Stimulated activated CD4-positive, alpha-beta T cell treated with anti-CD3 and anti-CD28 coated beads, Interleukin-1b, Interleukin-23, amount 100 ng/mL, for 1 hour (primary cell): ENCODE data around the gene SIGLEC1.

Experiments used
- DNase-seq, 2 donors: peaks; one replicate each; pipeline ENCODE4 v3.0.0-alpha.2; 2020; ENCODE audit warnings: low read depth in 2 of 2

The SIGLEC1 gene

GRCh38 chr20:3744806-3745685 is 32.6 kb upstream of the SIGLEC1 start:
- DNase-seq = peak; percentile 51 to 53

GRCh38 chr20:3744037-3744436 is 31.6 kb upstream of the SIGLEC1 start:
- DNase-seq = no peak

GRCh38 chr20:3743251-3743650 is 30.9 kb upstream of the SIGLEC1 start:
- no peak for DNase-seq

GRCh38 chr20:3741836-3742458 is 29.5 kb upstream of the SIGLEC1 start:
- no peak for DNase-seq

GRCh38 chr20:3740615-3741301 is 28.4 kb upstream of the SIGLEC1 start:
- DNase-seq = no peak

GRCh38 chr20:3739926-3740451 is 27.6 kb upstream of the SIGLEC1 start:
- no peak for DNase-seq

GRCh38 chr20:3739054-3739925 is 26.9 kb upstream of the SIGLEC1 start:
- no peak for DNase-seq

GRCh38 chr20:3738111-3739053 is 26.0 kb upstream of the SIGLEC1 start:
- DNase-seq = no peak

GRCh38 chr20:3735768-3736167 is 23.4 kb upstream of the SIGLEC1 start:
- DNase-seq = no peak

GRCh38 chr20:3734111-3734843 is 21.9 kb upstream of the SIGLEC1 start:
- no peak for DNase-seq

- DNase-seq = no peak
These were observed 21.0 kb upstream of the SIGLEC1 start for GRCh38 chr20:3733119-3733995.

GRCh38 chr20:3732327-3733118 is 20.1 kb upstream of the SIGLEC1 start, which contains the start of gene HSPA12B:
HSPA12B (plus strand) TSS chr20:3732685; CDS start chr20:3738675, 5,990 bp downstream.
- DNase-seq = no peak

GRCh38 chr20:3731944-3732326 is 19.5 kb upstream of the SIGLEC1 start:
- DNase-seq = no peak

- DNase-seq = no peak
These were observed 18.6 kb upstream of the SIGLEC1 start for GRCh38 chr20:3730803-3731672.

GRCh38 chr20:3729811-3730540 is 17.6 kb upstream of the SIGLEC1 start:
- no peak for DNase-seq

GRCh38 chr20:3729378-3729777 is 17.0 kb upstream of the SIGLEC1 start:
- no peak for DNase-seq
